Transverse colon (tissue), 4 donors: ENCODE measurements around the gene VMA21. TPM values are rescaled to one million over a fixed set of nuclear protein-coding genes. Genes with fewer than 3 reads are reported as not detected.

Experiments
- DNase-seq: peaks from one replicate; pipeline ENCODE4 v3.0.0-alpha.2; 2019
- H3K27ac ChIP-seq, 4 donors: fragments of 200-600 bp; sonication (generic); 2 replicates each; pipeline ENCODE4 v1.5.1; 2016 to 2018; ENCODE audit warnings: inconsistent platforms in 4 of 4
- H3K27me3 ChIP-seq: fragments of 200-600 bp; sonication (generic); 2 replicates; pipeline ENCODE4 v1.5.1; 2017; ENCODE audit warnings: inconsistent platforms
- H3K36me3 ChIP-seq, 4 donors: fragments of 200-600 bp; sonication (generic); 2 replicates each; pipeline ENCODE4 v1.5.1; 2017 to 2019; ENCODE audit warnings: inconsistent platforms in 4 of 4
- H3K4me1 ChIP-seq, 4 donors: fragments of 200-600 bp; sonication (generic); 2 replicates each; pipeline ENCODE4 v1.5.1; 2017 to 2020; ENCODE audit warnings: inconsistent platforms in 4 of 4
- H3K4me3 ChIP-seq, 4 donors: fragments of 200-600 bp; sonication (generic); 1 replicate in 1 of 4; 2 replicates in 3 of 4; pipeline versions ENCODE4 v1.5.1 to v1.6.1; 2017 to 2019; ENCODE audit warnings: inconsistent platforms in 4 of 4
- H3K9me3 ChIP-seq, 2 donors: fragments of 200-600 bp; sonication (generic); 2 replicates each; pipeline ENCODE4 v1.5.1; 2017 to 2019; ENCODE audit warnings: inconsistent platforms in 2 of 2
- EP300 ChIP-seq: sonication (generic); formaldehyde crosslinking; IDR thresholded peaks from one replicate; pipeline ENCODE4 v1.6.1; 2017; ENCODE audit warnings: antibody characterized with exemption, low read depth
- POLR2A ChIP-seq: fragments of 450-650 bp; IDR thresholded peaks from one replicate; pipeline ENCODE4 v1.6.1; 2016; ENCODE audit warnings: antibody characterized with exemption, mild to moderate bottlenecking, moderate library complexity
- POLR2AphosphoS5 ChIP-seq, 3 donors: sonication (generic); formaldehyde crosslinking; IDR thresholded peaks; one replicate each; pipeline ENCODE4 v1.6.1; 2016; ENCODE audit warnings: antibody characterized with exemption in 3 of 3
- WGBS, 2 donors: methylation state at CpG; one replicate each; pipeline ENCODE4 v1.1.5; 2018; ENCODE audit warnings: low coverage in 1 of 2; 5-methylcytosine and 5-hydroxymethylcytosine counted together
- in situ Hi-C, 4 donors: fragments of 200-750 bp; cut with MboI; loops; one replicate each; pipeline versions ENCODE4 v1.15.0 to v1.15.1; 2017; ENCODE audit warnings: low sequenced_read_pairs in 3 of 4, low pct_ligation_motif_present in 1 of 4, low pct_unique_long_range_greater_than_20kb in 1 of 4
- intact Hi-C: fragments of 100-400 bp; cut with DNase I; formaldehyde crosslinking; loops from one replicate; pipeline ENCODE4 v1.15.1; 2023; ENCODE audit warnings: low total_unique reads
- total RNA-seq, 4 donors: library from RNA; depleted of rRNA; stranded (reverse); fragments of >200 nt; gene quantifications; one replicate each; pipeline ENCODE4 v1.1.0, GENCODE V29; 2016
- TF ChIP-seq, protein P1 (sequence below), 5 experiments: fragments of 200-600 bp in 3 of 5; fragments of 450-650 bp in 2 of 5; sonication (generic) in 3 of 5; IDR thresholded peaks; 1 replicate in 2 of 5; 2 replicates in 3 of 5; pipeline ENCODE4 v1.5.1; 2016 to 2017; ENCODE audit warnings: antibody characterized with exemption in 5 of 5, inconsistent platforms in 3 of 5, mild to moderate bottlenecking in 2 of 5, moderate library complexity in 1 of 5

Gene VMA21, protein sequence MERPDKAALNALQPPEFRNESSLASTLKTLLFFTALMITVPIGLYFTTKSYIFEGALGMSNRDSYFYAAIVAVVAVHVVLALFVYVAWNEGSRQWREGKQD
- 10 to 100 TPM in 2 of 4 donors, 1 to 10 TPM in 2; 3.8 to 16.8 (median 11.3) TPM for total RNA-seq

DNA sequence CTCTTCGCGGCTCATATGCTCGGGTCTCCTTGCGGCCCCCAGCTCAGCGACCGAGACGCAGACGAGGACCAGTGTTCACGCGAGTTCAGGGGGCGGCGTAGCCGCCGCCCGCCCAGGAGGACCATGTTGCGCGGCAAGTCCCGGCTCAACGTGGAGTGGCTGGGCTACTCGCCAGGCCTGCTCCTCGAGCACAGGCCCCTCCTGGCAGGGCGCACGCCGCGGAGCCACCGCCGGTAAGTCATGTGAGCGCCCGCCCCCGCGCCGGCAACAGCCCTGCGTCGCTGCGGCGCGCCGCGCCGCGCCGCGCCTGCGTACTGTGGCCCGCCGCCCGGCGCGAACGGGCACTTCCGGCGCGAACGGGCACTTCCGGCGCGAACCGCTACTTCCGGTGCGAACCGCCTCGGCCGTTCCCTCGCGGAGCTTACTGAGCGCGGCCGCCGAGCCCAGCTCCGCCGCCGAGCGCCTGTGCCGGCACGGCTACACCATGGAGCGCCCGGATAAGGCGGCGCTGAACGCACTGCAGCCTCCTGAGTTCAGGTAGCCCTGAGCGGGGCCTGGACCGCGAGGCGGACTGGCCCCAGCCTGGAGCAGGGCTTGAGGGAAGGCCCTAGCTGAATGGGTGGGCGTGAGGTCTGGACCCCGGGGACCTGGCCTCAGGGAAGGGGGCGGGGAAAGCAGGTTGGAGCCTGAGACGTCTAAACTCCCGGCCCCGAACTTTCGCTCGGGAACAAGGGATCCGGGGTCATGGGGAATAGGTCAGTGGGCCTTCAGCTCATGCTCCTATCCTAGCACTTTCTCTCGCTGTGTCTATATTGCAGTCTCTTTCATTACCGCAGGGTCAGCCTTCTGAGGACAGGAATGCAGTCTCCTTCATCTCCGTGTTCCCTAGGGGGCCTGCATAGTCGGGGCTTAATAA, at the start of gene VMA21:
TSS of gene VMA21 (plus strand) at position 382 of the 916 bp plus-strand sequence. CDS start at position 485, 103 bp downstream.
- TF ChIP-seq EP300, result no peak
- peak in 2 of 3 donors; percentile 52 to 64 for TF ChIP-seq POLR2AphosphoS5 (IDR thresholded peaks at IDR 0.05)
- TF ChIP-seq POLR2A, result peak; percentile 57
- no peaks in the 10 kb centered on the region for H3K9me3 ChIP-seq
- 48% methylated on average over 61 of the region's 97 CpGs; no CpG with 5 or more reads in 1 of the 2 donors for WGBS, 2 donors
- peak within 1 kb of the TSS; percentile 59 to 88 (median 70) for H3K4me3 ChIP-seq
- peak; percentile 85 for DNase-seq
- H3K27ac ChIP-seq, result peak within 1 kb of the TSS; percentile 83 to 92 (median 92)
- no peaks in the 10 kb centered on the region for H3K27me3 ChIP-seq
- in situ Hi-C loops (no loop called here), intact Hi-C loops (no loop called here)
- H3K36me3 ChIP-seq, result no peaks in the 10 kb centered on the region
- H3K4me1 ChIP-seq, result peaks cover 0 to 18% (median 0%) of the 10 kb centered on the region in 4 donors

DNA sequence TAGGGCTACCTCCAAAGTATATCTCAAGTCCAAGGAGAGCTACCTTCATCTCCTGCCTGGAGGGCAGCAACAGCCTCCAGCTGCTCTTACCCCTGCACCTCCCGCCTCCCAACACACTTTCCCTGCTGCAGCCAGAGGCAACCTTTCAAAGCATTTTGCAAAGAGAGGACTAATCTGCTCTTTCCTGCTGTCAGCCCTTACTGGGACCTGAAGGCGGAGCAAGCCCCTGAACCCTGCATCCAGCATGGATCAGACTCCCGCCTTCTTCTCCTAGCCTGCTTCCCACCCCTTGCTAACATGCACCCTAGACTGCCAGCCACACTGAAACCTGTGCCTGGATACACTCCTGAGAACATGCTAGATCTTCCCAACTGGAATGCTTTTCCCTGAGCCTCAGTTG, 37.7 kb upstream of the VMA21 start:
- 72% methylated on average over 3 of the region's 3 CpGs; no CpG with 5 or more reads in 1 of the 2 donors for WGBS, 2 donors
- intact Hi-C loops (no loop called here), in situ Hi-C loops (no loop called here)
- no peaks in the 10 kb centered on the region for H3K27me3 ChIP-seq
- no peak for DNase-seq
- TF ChIP-seq POLR2AphosphoS5 (IDR thresholded peaks at IDR 0.05) (no peak), EP300 (no peak), POLR2A (no peak)
- TF ChIP-seq, protein P1, sequence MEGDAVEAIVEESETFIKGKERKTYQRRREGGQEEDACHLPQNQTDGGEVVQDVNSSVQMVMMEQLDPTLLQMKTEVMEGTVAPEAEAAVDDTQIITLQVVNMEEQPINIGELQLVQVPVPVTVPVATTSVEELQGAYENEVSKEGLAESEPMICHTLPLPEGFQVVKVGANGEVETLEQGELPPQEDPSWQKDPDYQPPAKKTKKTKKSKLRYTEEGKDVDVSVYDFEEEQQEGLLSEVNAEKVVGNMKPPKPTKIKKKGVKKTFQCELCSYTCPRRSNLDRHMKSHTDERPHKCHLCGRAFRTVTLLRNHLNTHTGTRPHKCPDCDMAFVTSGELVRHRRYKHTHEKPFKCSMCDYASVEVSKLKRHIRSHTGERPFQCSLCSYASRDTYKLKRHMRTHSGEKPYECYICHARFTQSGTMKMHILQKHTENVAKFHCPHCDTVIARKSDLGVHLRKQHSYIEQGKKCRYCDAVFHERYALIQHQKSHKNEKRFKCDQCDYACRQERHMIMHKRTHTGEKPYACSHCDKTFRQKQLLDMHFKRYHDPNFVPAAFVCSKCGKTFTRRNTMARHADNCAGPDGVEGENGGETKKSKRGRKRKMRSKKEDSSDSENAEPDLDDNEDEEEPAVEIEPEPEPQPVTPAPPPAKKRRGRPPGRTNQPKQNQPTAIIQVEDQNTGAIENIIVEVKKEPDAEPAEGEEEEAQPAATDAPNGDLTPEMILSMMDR (IDR thresholded peaks at IDR 0.05), result no peak
- H3K36me3 ChIP-seq, result no peaks in the 10 kb centered on the region
- no peaks in the 10 kb centered on the region for H3K4me1 ChIP-seq
- no peaks in the 10 kb centered on the region for H3K9me3 ChIP-seq
- H3K27ac ChIP-seq, result no peak overlapping the region
- H3K4me3 ChIP-seq, result no peak overlapping the region

DNA sequence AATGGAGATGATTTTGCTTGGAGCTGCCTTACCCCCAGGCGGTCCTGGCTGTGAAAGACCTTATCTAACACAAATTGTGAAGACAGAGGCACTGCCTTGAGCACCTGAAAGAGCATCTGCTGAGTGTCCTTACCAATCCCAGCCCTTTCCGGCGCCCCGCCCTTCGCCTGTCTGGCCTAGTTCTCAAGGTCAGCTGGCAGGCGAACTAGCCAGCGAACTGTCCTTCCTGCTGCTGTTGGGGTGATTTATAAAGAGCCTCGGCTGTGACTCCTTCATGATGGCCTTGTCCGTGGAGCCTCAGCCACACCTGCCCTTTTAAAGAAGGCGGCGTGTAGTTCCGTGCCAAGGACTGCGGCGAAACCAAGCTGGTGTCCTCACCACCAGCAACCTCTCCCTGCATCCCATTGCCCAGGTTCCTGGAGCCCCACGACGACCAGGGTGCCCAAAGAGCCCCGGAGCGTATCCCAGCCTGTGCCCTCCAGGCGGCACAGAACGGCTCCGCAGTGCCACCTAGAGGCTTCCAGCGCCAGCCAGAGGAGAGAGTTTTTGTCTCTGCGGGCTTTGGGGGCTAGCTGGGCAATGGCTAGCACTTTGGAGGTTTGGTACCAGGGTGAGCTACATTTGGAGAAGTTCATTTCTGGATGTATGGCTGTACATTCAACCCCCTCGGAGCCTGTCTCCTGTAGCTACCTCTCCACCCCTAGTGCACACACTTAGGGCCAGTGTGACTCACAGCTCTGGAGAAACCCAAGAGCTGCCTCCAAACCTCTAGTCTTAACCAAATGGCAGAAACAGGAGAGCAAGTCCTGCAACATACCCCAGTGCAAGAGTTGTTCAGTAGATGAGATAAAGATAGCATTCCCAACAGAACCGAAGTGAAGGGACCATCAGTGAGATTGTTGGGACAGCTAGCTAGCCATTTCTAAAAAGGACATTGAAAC, 36.8 kb upstream of the VMA21 start:
- TF ChIP-seq EP300 (no peak), POLR2AphosphoS5 (IDR thresholded peaks at IDR 0.05) (no peak)
- TF ChIP-seq, protein P1 (IDR thresholded peaks at IDR 0.05), result peak in 4 of 5 experiments; percentile 15 to 52 (median 44)
- Histone ChIP-seq H3K27me3 (no peaks in the 10 kb centered on the region), H3K9me3 (no peaks in the 10 kb centered on the region), H3K4me3 (no peak overlapping the region), H3K36me3 (no peaks in the 10 kb centered on the region), H3K27ac (no peak overlapping the region), H3K4me1 (no peaks in the 10 kb centered on the region)
- WGBS, 2 donors, result 23% methylated on average over 23 of the region's 25 CpGs; no CpG with 5 or more reads in 1 of the 2 donors
- intact Hi-C loops, result no loop called here
- in situ Hi-C loops, result no loop called here
- no peak for DNase-seq

DNA sequence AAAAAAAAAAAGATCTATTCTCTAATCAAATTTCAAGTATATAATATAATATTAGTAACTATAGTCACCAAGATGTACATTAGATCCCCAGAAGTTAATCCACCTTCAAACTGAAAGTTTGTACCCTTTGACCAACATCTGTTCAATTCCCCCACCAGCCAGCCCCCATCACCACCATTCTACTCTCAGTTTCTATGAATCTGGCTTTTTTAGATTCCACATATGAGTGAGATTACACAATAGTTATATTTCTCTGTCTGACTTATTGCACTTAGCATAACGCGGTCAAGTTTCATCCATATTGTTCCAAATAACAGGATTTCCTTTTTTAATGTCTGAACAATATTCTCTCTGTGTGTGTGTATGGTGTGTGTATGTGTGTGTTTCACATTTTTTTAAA, 33.7 kb upstream of the VMA21 start:
- H3K4me3 ChIP-seq, result no peak overlapping the region
- no peaks in the 10 kb centered on the region for H3K36me3 ChIP-seq
- 69% methylated on average over 2 of the region's 2 CpGs; no CpG with 5 or more reads in 1 of the 2 donors for WGBS, 2 donors
- H3K27me3 ChIP-seq, result no peaks in the 10 kb centered on the region
- in situ Hi-C loops, result no loop called here
- H3K27ac ChIP-seq, result no peak overlapping the region
- intact Hi-C loops, result no loop called here
- H3K9me3 ChIP-seq, result no peaks in the 10 kb centered on the region
- TF ChIP-seq POLR2A, result no peak
- no peak for TF ChIP-seq POLR2AphosphoS5 (IDR thresholded peaks at IDR 0.05)
- TF ChIP-seq EP300, result no peak
- TF ChIP-seq, protein P1 (IDR thresholded peaks at IDR 0.05), result no peak
- no peaks in the 10 kb centered on the region for H3K4me1 ChIP-seq
- DNase-seq, result no peak
